HG03025 (cell line): ENCODE results near the gene TENM4.

Experiments
- ATAC-seq: cut with Tn5 transposase; IDR thresholded peaks from one replicate; pipeline ENCODE4 v1.9.1; 2021; ENCODE audit warnings: mild to moderate bottlenecking, moderate library complexity; ENCODE audit not compliant: unreplicated experiment, low FRiP score

TENM4 gene

DNA sequence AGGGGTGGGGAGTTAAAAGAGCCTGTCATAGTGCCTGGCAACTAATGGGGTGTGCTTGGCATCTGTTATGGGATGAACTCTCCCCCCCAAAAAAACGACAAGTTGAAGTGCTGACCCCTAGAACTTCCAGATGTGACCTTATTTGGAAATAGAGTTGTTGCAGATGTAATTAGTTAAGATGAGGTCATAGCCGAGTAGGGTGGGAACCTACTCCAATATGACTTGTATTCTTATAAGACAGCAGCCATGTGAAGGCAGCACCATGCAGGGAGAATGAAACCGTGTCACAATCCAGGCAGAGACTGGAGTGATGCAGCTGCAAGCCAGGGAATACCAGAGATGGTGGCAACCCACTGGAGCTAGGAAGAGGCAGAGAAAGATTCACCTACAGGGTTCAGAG, 394.5 kb downstream of the TENM4 start:
- no peak for ATAC-seq

DNA sequence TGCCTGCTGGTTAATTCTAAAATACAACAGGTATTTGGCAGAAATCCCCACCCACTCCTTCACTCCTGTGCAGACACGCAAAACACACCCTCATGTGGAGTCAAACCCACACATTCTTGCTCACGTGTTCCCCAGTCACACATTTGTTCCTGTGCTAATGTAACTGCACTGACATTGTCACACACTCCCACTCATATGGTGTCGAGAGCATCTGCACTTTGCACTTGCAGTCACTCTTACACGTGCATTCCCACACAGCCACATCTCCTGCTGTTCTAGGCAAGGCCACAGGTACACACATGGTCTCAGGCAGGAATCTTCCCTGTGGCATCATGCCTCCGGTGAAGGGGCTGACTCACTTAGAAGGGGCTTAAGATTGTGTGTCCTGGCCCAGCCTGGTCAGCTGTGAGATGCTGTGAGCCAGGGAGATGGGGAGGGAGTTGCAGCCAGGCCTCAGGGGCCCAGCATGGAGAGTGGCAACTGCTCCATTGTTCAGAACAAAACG, 395.0 kb downstream of the TENM4 start:
- ATAC-seq: peak; percentile 68

- no peak for ATAC-seq
These were observed 395.6 kb downstream of the TENM4 start for GRCh38 chr11:79045018-79045799.

GRCh38 chr11:79044201-79044600, 396.6 kb downstream of the TENM4 start:
- ATAC-seq: no peak

GRCh38 chr11:79043726-79044125, 397.1 kb downstream of the TENM4 start:
- no peak for ATAC-seq

DNA sequence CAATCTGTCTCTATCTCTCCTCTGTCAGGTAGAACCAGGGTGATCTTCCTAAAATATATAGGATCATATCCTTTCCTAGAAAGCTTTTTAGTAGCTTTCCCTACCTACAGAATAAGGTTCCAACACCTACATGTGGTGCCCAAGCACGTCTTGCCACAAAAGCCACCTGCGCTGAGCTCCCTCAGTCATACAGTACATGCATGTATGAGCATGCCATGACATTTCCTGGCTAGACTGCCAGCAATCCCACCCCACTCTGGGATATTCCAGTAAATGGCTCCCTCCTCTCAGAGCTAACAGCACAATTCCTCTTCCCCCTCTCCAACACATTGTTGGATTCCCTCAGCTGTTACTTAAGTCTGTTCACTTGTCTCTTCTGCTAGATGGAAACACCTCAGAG, 398.0 kb downstream of the TENM4 start:
- no peak for ATAC-seq

DNA sequence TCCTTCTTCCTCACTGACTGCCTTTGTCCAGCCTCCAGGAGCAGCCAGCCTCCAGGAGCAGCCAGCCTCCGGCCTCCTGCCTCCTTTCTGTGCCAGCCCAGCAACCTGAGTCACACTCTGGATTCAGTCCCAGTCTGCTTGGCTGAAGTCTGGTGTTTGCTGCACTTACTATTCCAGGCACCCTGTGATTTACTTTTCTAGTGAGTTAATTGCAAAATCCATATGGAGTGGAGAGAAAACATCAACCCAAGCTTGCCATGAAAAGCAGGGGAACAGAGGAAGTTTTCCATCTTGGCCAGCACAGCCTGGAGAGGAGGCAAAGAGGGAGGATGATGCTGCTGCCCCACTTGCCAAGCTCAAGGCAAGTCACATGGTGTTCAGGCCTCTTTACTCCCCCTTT, 400.5 kb downstream of the TENM4 start:
- no peak for ATAC-seq

DNA sequence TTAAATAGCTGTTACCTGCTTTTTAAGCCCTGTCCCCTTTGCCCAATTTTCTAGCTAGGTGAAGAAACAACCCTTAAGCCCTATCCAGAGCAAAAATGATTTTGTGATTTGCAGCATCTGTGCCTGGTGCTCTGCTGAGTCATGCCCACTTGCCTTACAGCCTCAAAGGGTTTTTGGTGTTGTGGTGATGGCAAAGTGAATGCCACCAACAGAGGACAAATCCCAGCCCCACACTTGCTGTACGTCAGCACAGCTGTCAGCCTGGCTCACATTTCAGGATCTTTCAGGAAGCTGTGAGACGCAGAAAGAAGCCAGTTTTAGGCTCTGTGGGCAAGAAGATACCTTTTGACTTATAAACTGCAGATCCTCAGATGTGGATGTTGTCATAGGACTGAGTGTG, 401.7 kb downstream of the TENM4 start:
- no peak for ATAC-seq

- no peak for ATAC-seq
These were observed 404.9 kb downstream of the TENM4 start for GRCh38 chr11:79035881-79036280.

DNA sequence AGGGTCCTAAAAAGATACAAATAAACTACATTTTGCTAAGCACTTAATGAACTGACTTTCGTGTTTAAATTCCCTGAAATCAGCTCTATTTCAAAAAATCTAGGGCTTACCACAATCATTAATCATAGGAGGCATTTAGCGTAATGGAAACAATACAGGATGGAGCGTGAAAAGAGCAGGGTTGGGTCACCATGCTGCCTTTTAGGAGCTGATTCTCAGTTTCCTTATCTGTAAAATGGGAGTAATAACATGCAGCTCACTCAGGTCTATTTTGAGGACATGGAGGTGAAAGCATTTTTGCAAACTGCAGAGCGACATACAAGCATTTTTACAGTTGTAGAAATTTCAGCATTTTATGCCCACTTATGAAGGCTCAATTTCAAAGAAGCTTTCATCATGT, 407.0 kb downstream of the TENM4 start:
- ATAC-seq: no peak

- ATAC-seq: no peak
These were observed 410.4 kb downstream of the TENM4 start for GRCh38 chr11:79030448-79030847.

- ATAC-seq: no peak
These were observed 412.6 kb downstream of the TENM4 start for GRCh38 chr11:79028225-79028624.

DNA sequence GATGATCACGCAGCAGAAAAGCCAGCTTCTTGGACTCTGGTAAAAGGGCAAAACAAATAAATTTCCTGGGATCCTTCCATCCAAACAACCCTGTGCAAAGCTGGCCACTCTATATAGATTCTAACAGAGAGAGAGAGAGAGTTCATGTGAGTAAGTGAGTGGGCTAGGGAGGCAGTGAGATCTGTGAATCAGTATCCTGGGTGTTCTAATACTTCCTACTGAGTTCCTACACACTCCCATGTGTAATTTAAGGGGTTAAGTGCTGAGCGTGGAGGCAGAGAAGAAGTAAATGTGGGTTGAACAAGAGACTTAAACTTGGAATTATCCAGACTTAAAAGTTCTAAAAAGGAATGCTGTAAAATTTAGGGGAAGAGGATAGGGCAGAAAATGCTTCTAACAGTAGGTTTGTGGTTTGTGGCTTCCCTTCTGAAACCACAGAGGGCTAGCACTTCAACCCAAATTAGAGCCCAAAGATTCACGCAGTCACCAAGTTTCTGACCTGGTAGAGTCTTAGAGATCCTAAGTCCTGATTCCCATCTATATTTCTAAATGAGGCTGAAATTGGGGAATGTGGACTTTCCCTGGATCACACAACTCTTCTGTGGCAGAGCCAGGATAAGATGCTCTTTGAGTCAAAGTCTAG, 413.9 kb downstream of the TENM4 start:
- no peak for ATAC-seq

DNA sequence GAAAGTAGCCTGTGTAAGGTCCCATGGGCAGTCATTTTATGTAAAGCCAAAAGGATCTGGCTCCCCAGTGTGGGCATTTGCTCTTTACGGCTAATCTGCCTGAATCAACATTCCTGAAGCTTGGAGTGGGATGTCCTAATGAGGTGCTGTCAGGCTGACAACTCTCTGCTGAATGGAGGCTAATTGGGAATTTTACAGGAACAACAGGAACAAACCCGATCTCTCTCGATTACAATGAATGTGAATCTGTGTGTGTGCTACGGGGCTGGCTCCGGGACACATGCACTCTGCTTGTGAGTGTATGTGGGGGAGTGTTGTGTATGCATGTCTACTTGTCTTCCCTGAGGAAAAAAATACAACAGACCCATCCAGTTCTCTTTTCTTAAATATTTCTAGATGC, 415.2 kb downstream of the TENM4 start:
- no peak for ATAC-seq

GRCh38 chr11:79025097-79025496, 415.7 kb downstream of the TENM4 start:
- no peak for ATAC-seq

DNA sequence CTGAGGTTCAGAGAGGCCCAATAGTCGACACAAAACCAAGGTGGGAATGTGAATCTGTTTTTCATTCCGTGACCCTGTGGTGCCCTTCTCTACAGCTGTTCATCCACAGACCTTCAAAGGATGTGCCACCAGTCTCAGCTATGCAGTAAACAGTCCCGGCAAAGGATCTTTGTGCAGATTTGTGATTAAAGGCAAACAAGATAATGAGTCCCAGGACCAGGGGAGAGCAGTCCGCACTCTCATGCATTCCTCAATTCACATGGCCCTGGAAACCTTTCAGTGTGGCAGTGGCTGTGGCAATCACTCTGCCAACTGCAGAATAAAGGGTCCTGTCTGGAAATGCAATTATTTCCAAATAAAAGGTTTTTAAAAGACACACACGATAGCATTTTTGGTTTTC, 418.6 kb downstream of the TENM4 start:
- no peak for ATAC-seq

DNA sequence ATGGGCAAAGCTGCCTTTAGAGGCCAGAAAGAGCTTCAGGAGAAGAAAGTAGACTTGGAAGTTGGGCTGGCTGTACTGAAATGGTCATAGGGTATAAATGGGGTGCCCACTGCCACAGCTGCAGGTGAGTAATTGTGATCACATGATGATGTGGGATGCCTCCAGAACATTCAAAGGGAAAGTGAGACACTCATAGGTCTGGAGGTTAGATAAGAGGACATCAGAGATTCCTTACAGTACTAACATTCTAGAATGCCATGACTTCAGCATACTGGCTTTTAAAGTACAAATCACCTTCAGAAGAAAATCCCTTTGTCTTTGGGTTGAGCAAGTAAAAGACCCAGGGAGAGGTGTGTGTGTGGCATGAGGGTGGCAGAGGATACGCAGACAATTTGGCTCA, 419.2 kb downstream of the TENM4 start:
- ATAC-seq: no peak

DNA sequence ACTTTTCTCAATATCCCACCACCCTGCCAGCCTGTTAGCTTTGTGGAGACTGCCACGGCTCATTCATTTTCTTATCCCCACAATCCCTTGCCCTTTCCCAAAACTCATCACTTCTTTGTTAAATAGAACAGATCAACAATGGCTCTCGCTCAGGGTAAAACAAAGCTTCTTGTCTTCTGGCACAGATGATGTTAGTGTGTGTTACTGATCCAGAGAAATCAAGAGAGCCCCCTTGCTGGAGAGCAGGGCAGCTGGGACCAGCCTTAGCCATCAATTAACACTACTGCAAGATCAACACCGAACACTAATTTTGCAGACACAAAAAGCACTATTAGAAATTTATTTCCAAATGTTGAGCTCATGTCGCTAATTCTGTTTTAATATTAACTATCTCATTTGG, 420.9 kb downstream of the TENM4 start:
- ATAC-seq: no peak

DNA sequence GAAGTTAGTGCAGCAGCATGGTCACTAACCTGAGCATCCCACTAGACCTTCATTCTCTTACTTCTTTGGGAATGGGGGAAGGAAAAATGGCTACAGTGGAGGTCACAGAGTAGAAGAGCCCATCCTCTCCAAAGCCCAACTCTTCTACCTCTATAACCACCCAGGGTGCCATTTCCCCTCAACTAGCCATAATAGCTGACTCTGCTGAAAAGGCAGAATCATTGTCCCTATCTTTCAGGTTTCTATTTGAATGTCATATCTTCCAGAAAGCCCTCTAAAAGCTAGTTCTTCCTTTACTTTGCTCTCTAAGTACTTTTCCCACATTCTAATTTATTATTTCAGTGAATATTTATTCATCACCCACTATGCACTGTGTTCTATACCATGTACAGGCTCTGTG, 421.6 kb downstream of the TENM4 start:
- ATAC-seq: no peak

DNA sequence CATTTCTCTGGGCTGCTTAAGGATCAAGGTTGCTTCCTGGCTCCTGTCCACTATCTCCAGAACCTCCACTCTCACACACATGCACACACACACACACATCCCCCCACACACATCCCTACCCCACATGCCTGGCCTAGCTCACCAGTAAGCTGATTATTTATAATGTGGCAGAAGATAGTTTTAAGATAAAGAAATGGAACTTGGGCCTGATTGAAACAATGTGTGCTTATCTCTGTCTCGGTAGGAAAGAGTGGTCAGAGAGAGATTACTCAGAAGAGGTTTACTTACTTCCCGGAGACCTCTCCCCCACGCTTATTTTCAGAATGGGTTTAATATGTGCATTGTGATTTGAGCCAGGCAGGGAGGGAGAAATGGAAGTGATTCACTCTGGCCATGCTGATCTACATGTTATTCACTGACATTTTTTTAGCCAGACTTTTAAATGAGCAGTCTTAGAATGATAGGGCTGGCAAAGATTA, 422.4 kb downstream of the TENM4 start:
- no peak for ATAC-seq

DNA sequence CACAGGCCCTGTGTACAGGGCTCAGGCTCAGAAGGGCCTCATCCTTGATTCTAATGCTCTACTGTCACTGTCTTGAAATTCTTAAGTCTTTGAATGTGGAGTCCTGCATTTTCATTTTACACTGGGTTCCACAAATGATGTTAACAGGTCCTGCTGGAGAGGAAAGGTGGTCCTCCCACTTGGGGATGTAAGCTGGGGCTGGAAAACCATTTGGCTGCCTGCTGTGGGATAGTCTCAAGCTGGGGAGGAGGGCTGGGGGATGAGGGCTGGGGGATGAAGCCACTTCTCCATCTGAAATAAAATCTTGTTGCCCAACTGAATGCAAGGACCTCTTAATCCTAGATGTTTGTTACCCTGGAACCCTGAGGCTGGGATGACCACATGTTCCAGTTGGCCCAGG, 423.0 kb downstream of the TENM4 start:
- no peak for ATAC-seq

- ATAC-seq: no peak
These were observed 427.3 kb downstream of the TENM4 start for GRCh38 chr11:79013509-79013908.
